GM19328 (cell line): ENCODE results near the gene MPPED1.

ENCODE experiments used
- ATAC-seq: cut with Tn5 transposase; IDR thresholded peaks from one replicate; pipeline ENCODE4 v1.9.1; 2021; ENCODE audit warnings: mild to moderate bottlenecking, moderate library complexity; ENCODE audit not compliant: unreplicated experiment

MPPED1 gene, protein sequence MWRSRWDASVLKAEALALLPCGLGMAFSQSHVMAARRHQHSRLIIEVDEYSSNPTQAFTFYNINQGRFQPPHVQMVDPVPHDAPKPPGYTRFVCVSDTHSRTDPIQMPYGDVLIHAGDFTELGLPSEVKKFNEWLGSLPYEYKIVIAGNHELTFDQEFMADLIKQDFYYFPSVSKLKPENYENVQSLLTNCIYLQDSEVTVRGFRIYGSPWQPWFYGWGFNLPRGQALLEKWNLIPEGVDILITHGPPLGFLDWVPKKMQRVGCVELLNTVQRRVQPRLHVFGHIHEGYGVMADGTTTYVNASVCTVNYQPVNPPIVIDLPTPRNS

DNA sequence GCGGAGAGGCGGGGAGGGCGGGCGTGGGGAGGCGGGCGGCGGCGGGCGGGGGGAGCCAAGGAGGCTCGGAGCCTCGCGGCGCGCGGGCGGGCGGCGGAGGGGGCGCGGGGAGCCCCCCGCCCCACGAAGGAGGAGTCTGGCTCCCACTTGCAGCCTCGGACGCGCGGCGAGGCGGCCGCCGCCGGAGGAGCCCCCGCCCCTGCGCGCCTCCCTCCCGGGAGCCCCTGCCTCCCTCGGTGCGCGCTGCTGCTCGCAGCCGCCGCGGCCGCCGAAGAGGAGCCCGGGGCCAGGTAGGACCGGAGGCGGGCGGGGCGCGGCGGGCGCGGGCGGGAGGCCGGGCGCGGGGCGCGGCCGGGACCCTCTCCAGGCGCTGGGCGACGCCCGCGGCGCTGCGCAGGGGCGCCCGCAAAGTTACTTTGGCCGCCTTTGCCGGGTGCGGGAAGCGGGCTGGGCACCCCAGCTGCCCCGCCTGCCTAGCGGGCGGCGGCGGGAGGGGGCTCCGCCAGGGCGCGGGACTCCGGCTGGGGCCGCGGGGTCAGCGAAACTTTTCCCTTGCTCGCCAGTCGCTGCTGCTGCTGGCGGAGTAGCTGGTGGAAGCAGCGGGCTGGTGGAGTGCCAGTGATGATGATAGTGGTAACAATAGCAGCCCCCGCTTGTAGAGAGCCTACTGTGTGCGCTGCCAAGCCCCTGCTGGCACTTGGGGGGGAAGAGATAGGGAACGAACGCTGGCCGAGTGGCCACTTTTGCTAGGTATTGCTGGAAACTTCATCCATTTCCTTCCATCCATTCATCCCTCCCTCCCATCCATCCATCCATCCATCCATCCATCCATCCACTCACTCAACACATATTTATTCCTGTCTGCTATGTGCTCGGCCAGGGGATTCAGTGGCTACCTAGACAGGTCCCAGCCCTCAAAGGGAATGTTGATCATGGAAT lies at the start of gene MPPED1:
MPPED1 (plus strand) TSS at position 146 of the 939 bp plus-strand sequence. CDS start 12,972 bp downstream, outside the sequence.
- no peak for ATAC-seq

DNA sequence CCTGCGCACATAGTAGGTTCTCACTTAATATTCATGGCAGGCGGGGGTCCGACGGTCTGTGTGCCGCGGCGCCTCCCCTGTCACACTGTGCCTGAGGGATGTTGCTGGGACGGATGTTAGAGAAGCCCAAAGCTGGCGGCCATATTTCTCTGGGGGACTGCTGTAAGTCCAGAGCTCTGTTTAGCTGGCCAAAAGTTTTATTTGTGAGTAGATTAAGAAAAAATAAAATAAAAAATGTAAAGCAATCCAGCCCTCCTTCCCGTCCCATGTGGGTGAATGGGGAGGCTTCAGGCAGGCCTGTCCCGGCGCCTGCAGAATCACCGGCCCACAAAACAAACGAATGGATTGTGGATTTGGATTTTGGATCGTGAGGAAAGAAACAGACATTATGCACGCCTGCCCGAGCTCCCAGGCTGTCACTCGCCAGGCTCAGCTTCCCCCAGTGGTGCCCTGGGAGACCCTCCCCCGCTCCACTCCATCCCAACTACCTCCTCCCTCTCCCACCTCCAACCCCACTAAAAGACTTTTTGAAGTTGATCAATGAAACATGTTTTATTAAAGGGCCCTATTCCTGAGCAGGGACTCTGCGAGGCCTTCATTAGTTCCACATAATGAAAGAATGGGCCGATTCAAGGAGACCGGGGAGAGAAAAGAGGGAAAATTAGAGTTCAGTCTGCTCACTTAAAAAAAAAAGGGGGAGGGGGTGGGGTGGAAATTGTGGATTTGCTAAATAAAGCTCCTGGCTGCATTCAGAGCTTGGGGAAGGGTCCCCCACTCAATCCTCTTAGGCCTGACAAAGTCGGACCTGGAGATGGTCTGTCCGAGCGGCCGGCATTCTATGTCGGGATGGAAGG lies 48.3 kb upstream of the MPPED1 start:
- no peak for ATAC-seq

DNA sequence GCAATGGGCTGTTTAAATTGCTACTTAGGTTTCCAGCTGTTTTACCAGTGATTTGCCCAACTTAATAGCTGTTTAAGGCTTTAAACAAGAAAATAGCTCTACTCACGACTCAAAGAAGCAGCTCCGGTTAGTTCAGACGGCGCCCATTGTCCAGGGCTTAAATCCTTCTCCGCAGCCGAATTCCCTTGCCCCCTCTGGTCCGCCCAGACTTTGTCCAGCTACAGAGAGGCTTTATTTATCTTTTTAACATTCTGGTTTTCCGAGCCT lies 47.7 kb upstream of the MPPED1 start:
- no peak for ATAC-seq

DNA sequence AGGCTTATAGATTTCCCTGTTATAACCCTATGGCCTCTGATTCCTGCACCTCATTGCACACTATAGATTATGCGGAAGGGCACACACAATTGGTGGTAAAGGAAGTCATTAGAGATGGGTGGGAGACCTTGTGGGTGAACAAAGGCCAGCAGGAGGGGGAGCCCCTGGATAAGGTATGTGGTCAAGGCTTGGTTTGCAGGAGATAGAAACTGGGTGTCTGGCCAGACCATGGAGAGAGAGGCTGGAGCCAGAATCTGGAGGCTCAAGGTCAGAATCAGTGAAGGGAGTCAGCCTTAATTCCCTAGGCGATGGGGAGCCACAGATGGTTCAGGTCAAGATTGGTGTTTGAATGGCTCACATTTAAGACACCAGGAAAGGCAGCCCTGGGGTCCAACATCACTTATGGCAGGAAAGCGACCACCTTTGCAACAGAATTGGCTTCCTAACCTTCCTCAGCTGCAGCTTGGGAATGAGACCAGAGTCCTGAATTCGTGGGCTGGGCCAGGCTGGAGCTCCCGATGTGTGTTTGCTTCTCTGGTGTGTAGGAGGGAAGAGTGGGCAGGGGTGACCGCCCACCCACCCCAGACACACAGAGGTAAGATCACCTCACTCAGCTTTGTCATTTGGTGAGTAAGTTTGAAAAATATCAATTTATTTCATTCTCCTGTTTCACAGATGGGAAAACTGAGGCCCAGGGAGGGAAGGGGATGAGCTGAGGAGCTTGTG lies 45.9 kb upstream of the MPPED1 start:
- no peak for ATAC-seq

DNA sequence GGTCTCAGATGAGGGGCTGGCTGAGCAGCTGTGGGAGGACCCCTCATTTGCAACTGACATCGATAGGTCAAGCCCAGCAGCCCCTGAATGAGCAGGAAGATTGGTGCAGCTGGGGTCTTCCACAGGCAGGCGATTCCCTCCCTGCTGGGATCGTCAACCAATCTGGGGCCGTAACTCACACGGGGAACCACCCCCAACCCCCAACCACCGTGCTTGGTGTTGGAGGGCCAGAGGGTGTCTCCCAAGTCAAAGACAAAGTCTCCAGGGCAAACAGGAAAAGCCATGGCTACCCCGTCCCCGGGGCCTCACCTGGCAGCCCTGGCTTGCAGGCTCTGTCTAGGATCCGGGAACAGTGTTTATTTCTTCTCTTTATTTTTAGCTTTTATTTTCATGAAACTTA lies 41.8 kb upstream of the MPPED1 start:
- no peak for ATAC-seq

DNA sequence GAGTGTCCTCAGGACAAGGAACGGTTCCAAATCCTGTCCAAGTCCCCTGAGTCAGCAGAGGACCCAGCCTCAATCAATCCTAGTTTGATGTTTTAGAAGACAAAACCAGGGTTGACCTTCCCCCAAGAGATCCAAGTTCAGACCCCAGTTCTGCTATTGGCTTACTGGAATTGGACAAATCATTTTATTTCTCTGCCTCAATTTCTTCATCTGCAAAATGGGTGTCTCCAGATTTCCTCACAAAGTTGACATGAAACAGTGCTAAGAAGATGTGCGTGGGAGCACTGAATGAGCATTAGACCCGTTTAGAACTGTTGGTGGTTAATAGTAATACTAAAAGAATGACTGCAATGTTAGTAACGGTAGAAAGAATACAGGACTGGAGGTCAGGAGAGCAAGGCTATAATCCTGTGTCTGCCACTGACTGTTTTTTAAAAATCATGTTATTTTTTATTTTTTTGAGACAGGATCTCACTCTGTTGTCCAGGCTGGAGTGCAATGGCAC lies 35.8 kb upstream of the MPPED1 start:
- no peak for ATAC-seq

DNA sequence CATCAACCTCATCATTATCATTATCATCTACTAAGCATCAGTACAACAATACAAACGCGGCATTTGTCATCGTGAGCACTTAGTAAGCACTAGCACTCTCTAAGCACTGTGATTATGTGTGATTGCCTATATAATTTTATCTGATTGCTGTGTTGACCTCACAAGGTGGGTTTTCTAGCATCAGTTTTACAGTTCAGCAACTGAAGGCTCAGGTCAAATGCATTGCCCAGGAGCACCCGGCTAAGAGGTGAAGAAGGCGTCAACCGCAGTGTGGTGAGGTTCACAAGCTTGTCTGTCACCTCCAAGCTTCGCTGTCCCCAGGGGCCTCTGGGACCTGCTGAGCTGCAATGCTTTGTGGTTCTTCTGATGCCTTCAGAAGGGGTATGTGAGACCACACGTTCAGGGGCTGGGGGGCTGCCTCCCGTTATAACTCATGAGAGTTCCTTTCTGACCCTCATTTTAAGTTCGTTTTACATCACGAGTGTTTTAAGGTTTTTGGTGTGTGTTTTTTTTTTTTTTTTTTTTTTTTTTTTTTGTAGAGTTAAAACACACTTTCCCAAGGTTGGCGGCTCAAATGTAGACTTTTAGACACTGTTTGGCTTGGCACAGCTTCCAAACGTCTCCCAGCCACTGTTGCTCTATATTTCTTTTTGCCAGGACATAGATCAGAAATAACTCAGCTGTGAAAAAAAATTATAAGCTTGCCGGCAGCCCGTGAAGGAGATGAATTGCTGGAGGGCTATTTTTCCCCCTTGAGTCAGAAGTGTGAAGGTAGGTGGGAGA lies 34.9 kb upstream of the MPPED1 start:
- ATAC-seq = no peak

DNA sequence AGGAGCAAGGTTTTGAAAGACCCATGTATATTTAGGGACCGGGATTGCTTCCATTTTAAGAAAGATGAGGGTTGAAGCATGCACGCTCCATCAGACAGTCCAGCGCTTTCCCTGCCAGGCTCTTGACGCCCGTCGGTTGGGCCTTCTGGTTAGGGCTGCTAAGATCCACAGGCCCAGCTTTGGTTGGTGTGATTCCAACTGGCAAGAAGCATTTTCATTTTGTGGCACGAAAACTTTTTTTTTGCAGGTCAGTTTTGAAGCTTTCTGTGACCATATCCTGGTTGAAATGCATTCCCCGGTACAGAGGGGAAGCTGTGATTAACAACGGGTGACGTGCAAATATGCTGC lies 34.3 kb upstream of the MPPED1 start:
- no peak for ATAC-seq

DNA sequence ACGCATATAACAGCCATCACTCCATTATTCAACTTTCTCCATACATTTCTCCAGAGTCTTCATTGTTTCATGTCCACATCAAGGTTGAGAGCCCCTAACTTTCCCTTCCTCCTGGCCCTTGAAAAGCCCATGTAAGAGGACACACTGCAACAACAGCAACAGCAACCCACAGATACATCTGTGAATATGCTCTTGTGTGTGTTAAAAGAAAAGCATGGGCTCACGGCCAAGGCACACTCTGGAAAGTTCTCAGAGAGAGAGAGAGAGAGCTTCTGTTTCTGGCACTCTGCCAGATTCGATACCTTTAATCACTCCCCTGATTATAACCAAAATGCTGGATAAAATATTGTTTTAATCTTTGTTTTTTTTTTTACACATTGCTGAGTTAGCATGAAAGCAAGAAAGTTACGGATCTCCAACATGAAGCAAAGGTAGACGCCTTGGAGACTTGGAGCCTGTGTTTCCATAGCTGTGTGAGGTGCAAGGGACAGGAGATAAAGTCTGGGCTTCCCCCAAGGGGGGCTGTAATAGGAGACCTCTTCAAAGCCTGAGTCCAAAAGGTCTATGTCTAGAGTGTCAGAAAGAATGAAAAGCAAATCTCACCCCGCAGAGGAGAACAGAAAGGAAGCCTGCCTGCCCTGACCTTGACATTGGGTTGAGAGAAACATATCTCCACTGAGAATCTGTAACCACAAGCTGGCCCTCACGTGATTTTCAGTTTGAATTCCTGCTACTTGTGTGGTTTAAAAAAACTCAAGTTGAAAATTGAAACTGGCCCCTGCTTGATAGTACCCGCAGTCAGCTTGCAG lies 33.7 kb upstream of the MPPED1 start:
- ATAC-seq = no peak

DNA sequence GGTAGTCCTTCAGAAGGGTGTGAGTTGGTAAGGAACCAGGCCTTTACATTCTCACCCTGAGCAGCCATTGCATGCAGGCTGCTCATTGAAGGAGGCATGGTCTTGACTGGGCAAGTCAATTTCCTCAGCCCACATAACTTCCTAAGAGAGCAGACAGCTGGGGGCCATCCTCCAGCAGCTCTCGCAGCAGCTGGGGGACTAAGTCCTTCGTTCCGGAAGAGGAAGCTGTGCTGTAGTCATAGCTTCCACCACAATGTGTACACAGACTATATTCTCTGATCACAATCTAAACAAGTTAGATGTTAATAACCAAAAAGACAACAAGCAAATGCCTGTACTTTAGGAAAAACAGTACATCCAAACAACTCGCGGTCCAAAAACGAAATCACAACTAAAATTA lies 30.1 kb upstream of the MPPED1 start:
- no peak for ATAC-seq

DNA sequence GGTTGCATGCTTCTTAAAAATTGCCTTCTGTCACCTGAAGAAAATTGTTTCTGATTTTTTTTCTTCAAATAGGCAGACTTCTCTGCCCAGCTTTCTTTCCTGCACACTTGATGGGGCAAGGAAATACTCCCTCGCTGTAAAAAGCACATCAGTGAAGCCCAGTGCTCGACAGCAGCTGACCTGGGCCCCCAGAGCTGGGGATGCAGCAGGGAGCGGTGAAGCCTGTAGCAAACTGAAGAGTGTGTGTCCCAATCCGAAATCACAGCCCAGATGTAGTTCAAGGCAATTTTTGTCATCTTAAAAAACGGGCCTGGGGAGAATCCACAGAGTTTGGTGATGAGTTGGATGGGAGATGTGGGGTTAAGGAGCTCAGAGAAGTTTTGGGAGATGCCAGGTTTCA lies 27.0 kb upstream of the MPPED1 start:
- no peak for ATAC-seq

DNA sequence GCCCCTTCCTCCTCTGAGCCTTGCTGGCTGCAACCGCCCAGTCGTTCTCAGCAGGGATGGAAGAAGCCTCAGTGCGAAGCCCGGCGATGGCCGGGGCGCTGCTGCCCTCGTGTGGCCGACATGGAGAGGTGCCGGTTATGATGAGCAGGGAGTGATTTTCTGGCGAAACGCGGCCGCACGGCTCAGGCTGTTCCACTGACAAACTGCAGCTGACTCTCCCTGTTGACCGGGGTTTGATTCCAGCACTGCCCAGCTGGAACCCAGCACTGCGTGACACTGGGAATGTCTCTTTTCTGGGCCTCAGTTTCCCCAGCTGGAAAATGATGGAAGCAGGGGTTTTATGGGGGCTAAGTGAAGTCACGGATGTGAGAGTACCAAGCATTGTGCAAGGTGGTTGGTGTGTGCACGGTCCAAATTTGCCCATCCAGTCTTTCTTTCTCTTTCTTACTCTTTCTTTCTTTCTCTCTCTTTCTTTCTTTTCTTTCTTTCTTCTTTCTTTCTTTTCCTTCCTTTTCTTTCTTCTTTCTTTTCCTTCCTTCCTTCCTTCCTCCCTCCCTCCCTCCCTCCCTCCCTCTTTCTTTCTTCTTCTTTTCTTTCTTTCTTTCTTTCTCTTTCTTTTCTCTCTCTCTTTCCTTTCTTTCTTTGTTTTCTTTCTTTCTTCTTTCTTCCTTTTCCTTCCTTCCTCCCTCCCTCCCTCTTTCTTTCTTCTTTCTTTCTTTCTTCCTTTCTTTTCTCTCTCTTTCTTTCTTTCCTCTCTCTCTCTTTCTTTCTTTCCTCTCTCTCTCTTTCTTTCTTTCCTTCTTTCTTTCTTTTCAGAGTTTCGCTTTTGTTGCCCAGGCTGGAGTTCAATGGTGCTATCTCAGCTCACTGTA lies 25.8 kb upstream of the MPPED1 start:
- no peak for ATAC-seq

DNA sequence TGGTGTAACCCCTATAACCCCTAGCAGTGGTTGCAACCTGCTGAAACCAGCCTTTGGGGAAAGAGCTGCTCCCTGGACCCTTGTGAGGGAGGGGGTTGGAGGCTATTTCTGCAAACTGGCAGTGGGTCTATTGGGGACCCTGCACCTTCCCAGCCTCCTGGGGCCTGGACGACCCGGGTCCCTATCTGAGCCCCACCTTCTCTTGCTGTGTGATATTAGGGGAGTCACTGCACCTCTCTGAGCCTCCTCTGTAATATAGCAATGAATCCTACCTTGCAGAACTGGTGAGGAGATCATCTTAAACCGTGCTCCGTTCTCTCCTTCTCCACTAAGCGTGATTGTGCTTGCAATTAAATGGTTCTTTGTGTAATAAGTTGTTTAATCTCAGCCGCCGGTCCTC lies 24.0 kb upstream of the MPPED1 start:
- ATAC-seq = no peak

DNA sequence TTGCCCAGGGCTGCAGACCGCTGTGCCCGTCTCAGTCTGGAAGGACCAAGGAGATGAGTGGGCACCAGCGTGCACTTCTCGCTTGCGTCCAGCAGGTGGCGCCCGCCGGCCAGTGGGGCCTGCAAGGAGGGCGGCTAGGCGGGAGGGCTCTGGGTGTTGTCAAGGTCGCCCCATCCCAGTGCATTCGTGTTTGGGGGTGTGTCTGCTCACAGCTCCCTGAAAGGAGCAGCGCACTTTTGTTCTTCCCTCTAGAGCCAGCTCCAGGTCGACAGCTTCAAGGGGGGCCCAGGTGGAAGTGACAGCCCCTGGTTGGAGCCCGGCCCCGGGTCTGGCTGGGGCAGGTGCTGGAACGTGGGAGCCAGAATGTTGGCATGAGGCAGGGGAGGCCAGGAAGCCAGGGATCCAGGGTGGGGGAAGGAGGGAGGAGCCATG lies 23.4 kb upstream of the MPPED1 start:
- no peak for ATAC-seq

DNA sequence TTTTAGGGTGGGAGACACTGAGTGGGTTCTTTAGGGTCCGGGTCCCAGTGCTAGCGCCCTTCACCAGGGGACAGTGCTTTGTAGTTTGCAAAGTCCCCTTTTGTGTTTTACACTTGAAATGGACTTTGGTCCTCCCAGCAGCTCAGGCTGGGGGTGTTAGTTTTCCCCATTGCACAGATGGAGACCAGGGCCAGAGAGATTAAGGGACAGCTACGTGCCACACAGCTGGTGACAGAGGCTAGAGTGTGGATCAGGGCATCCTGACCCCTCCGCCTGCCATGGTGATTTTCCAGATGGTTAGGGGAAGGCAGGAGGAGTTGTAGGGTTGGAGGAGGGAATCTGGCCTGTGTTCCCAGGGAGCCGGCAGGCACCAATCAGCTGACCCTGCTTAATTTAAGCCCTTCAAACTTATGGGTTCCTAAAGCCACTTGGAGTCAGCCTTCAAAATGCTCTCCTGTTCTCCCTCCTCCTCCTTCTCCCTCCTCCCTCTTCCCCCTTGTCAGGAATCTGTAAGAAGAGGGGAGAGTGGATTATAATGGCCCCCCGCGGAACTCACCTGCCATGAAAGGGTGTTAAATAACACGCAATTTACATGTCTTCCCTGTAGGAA lies 22.5 kb upstream of the MPPED1 start:
- no peak for ATAC-seq

DNA sequence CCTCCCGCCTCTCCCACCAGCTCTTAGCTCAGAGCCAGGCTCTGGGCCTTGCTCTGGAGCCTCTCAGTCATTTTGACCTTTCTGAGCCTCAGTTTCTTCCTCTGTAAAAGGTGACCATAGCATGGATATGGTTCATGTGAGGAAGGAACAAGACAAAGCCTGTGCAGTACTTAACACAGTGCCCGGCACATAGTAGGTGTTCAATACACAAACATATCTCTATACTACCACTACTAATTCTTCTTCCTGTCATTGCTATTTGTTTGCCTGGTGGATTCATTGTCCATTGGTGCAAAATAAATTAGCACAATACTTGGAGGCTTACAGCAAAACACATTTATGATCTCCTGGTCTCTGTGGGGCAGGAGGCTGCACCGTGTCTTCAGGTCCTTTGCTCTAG lies 21.6 kb upstream of the MPPED1 start:
- ATAC-seq = no peak

DNA sequence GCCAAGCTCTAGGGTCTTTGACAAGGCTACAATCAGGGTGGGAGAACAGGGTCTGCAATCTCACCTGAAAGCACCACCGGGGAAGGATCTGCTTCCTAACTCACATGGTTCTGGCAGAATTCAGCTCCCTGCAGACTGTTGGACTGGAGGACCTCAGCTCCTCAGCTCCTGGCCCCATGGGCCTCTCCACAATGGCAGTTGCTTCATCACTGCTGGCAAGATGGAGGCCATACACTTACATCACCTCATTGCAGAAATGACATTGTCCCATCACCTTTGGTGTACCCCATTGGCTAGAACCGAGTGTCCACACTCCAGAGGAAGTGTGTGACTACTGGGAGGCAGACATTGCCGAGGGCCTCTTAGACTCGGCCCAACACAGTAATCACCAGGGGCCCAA lies 20.9 kb upstream of the MPPED1 start:
- no peak for ATAC-seq

DNA sequence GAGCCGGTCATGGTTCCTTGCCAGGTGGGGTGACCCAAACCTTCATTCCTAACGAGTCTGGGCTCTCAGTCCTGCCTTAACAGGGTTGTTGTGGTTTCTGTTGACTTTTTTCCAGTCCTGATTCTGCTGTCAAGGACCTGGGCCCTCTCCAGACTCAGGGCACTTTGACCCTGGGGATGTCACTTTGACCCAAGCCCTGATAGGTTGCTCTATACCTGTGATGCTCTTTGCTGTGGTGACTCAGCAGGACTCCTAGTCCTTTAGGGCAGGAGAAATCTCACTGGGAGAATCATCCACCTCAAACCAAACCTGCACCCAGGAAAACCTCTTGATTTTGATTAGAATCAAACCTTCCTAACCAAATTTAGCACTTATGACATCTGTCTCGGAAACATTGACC lies 20.5 kb upstream of the MPPED1 start:
- ATAC-seq = no peak
